GM23338 (cell line): ENCODE data around the gene CHST15. TPM values are rescaled to one million over a fixed set of nuclear protein-coding genes. Genes with fewer than 3 reads are reported as not detected.

Experiments
- ATAC-seq: fragments of 200-7000 bp; cut with Tn5 transposase; 3 replicates; pipeline ENCODE4 v1.9.1; 2020
- DNase-seq: peaks from one replicate; pipeline ENCODE4 v3.0.0-alpha.2; 2015; ENCODE audit warnings: low spot score
- H2AFZ ChIP-seq: fragments of 200-600 bp; sonication (generic); 2 replicates; pipeline ENCODE4 v1.8.0; 2016; ENCODE audit warnings: antibody characterized with exemption, mild to moderate bottlenecking, moderate library complexity
- H3F3A ChIP-seq: fragments of 200-600 bp; sonication (generic); replicated peaks from 2 replicates; pipeline ENCODE4 v1.8.0; 2017; ENCODE audit warnings: antibody characterized with exemption, mixed run types, low read depth
- H3K27ac ChIP-seq: fragments of 200-600 bp; sonication (generic); 2 replicates; pipeline ENCODE4 v1.6.1; 2016; ENCODE audit warnings: low read depth
- H3K27me3 ChIP-seq: fragments of 200-600 bp; sonication (generic); 2 replicates; pipeline ENCODE4 v1.8.0; 2016; ENCODE audit warnings: mild to moderate bottlenecking, mixed run types, moderate library complexity; ENCODE audit not compliant: insufficient read depth
- H3K36me3 ChIP-seq: fragments of 200-600 bp; sonication (generic); 2 replicates; pipeline ENCODE4 v1.8.0; 2016; ENCODE audit warnings: mild to moderate bottlenecking; ENCODE audit not compliant: insufficient read depth
- H3K4me1 ChIP-seq: fragments of 200-600 bp; sonication (generic); 2 replicates; pipeline ENCODE4 v1.8.0; 2016; ENCODE audit warnings: mild to moderate bottlenecking, moderate library complexity; ENCODE audit not compliant: insufficient read depth
- H3K4me2 ChIP-seq: fragments of 200-600 bp; sonication (generic); 2 replicates; pipeline ENCODE4 v1.7.1; 2017; ENCODE audit warnings: mixed run types
- H3K4me3 ChIP-seq: fragments of 200-600 bp; sonication (generic); 2 replicates; pipeline ENCODE4 v1.6.1; 2016; ENCODE audit warnings: mixed run types
- H3K79me2 ChIP-seq: fragments of 200-600 bp; sonication (generic); replicated peaks from 2 replicates; pipeline ENCODE4 v1.8.0; 2017; ENCODE audit warnings: mild to moderate bottlenecking; ENCODE audit not compliant: insufficient read depth
- H3K9me2 ChIP-seq: fragments of 200-600 bp; sonication (generic); 2 replicates; pipeline ENCODE4 v1.8.0; 2017; ENCODE audit not compliant: insufficient read depth
- H4K20me1 ChIP-seq: fragments of 200-600 bp; sonication (generic); replicated peaks from 2 replicates; pipeline ENCODE4 v1.8.0; 2017; ENCODE audit warnings: mild to moderate bottlenecking; ENCODE audit not compliant: insufficient read depth
- H3K27ac Mint-ChIP-seq: 2 replicates; pipeline ENCODE4 v1.8.0; 2020; ENCODE audit warnings: inconsistent platforms, mild to moderate bottlenecking, moderate library complexity, mixed read lengths
- H3K27me3 Mint-ChIP-seq: 3 replicates; pipeline ENCODE4 v1.8.0; 2022; ENCODE audit warnings: low read depth, mild to moderate bottlenecking, moderate library complexity, mixed read lengths, inconsistent platforms; ENCODE audit not compliant: insufficient read depth, poor library complexity
- H3K36me3 Mint-ChIP-seq: 3 replicates; pipeline ENCODE4 v1.8.0; 2021; ENCODE audit warnings: low read depth, mild to moderate bottlenecking, inconsistent platforms, moderate library complexity, mixed read lengths
- H3K4me1 Mint-ChIP-seq: 3 replicates; pipeline ENCODE4 v1.8.0; 2020; ENCODE audit warnings: mild to moderate bottlenecking, inconsistent platforms, mixed read lengths
- H3K4me3 Mint-ChIP-seq: 3 replicates; pipeline ENCODE4 v1.8.0; 2021; ENCODE audit warnings: moderate library complexity, mild to moderate bottlenecking, inconsistent platforms, mixed read lengths
- H3K9me3 Mint-ChIP-seq: 3 replicates; pipeline ENCODE4 v1.8.0; 2020; ENCODE audit warnings: moderate library complexity, mild to moderate bottlenecking, inconsistent platforms, mixed read lengths
- CREB1 ChIP-seq: fragments of 250-450 bp; sonication (Bioruptor Pico); IDR thresholded peaks from 2 replicates; pipeline ENCODE4 v1.5.0; 2020; ENCODE audit warnings: low read depth, mild to moderate bottlenecking, moderate library complexity
- CTCF ChIP-seq, 2 experiments: fragments of 200-600 bp in 1 of 2; sonication (generic) in 1 of 2; conservative IDR thresholded peaks; 2 replicates each; pipeline versions ENCODE4 v1.5.1 to v1.6.1; 2016 to 2017; ENCODE audit warnings: antibody characterized with exemption in 2 of 2, low read depth in 2 of 2, mild to moderate bottlenecking in 2 of 2, moderate library complexity in 1 of 2
- ETS1 ChIP-seq: IDR thresholded peaks from 2 replicates; pipeline ENCODE4 v1.6.1; 2016; ENCODE audit warnings: antibody characterized with exemption
- EZH2 ChIP-seq: fragments of 200-600 bp; sonication (generic); IDR thresholded peaks from one replicate; pipeline ENCODE4 v1.8.0; 2017; ENCODE audit warnings: antibody characterized with exemption, mild to moderate bottlenecking, low read depth; ENCODE audit not compliant: unreplicated experiment
- EZH2phosphoT487 ChIP-seq: fragments of 200-600 bp; sonication (generic); IDR thresholded peaks from one replicate; pipeline ENCODE4 v1.8.1; 2018; ENCODE audit warnings: antibody characterized with exemption; ENCODE audit not compliant: unreplicated experiment
- JUNB ChIP-seq: IDR thresholded peaks from one replicate; pipeline ENCODE4 v1.6.1; 2016; ENCODE audit warnings: antibody characterized with exemption; ENCODE audit not compliant: unreplicated experiment
- NANOG ChIP-seq: IDR thresholded peaks from 2 replicates; pipeline ENCODE4 v1.6.1; 2016; ENCODE audit warnings: antibody characterized with exemption, borderline replicate concordance
- POLR2AphosphoS5 ChIP-seq: IDR thresholded peaks from 2 replicates; pipeline ENCODE4 v1.6.1; 2016; ENCODE audit warnings: antibody characterized with exemption, low read depth
- REST ChIP-seq: IDR thresholded peaks from one replicate; pipeline ENCODE4 v1.6.1; 2018; ENCODE audit warnings: antibody characterized with exemption; ENCODE audit not compliant: unreplicated experiment
- STAT1 ChIP-seq: IDR thresholded peaks from one replicate; pipeline ENCODE4 v1.6.1; 2016; ENCODE audit warnings: antibody characterized with exemption; ENCODE audit not compliant: unreplicated experiment
- ZNF114 ChIP-seq: fragments of 250-450 bp; sonication (Bioruptor Pico); IDR thresholded peaks from 2 replicates; pipeline ENCODE4 v1.5.0; 2020; ENCODE audit warnings: mild to moderate bottlenecking, moderate library complexity
- ZNF331 ChIP-seq: fragments of 250-450 bp; sonication (Bioruptor Pico); IDR thresholded peaks from 2 replicates; pipeline ENCODE4 v1.5.0; 2020; ENCODE audit warnings: low read depth, mild to moderate bottlenecking, moderate library complexity
- polyA plus RNA-seq: library from polyadenylated mRNA; unstranded; fragments of >200 nt; fragmentation: Nextera tagmentation; extraction: Ambion mirVana; gene quantifications from 2 replicates; pipeline ENCODE4 v1.2.1, GENCODE V29; 2016
- total RNA-seq: library from RNA; depleted of rRNA; stranded (reverse); fragments of >200 nt; shearing (Covaris generic); gene quantifications from 2 replicates; pipeline ENCODE4 v1.2.3, GENCODE V29; 2014

CHST15 gene
- total and polyA plus RNA-seq, 2 experiments from 2014 or later, result 2.6 to 11.2 TPM

GRCh38 chr10:124045801-124046355 lies 47.5 kb downstream of the CHST15 start:
- Histone ChIP-seq H3K4me3 (no peak overlapping the region), H3K9me2 (no peaks in the 10 kb centered on the region), H3K4me2 (no peak overlapping the region), H4K20me1 (no peaks in the 10 kb centered on the region), H3K36me3 (no peaks in the 10 kb centered on the region), H3K27ac (no peak overlapping the region), H3K79me2 (peaks cover 4% of the 10 kb centered on the region; the same call in 1 of the 2 replicates), H2AFZ (no peak overlapping the region), H3K4me1 (peaks cover 13% of the 10 kb centered on the region), H3K27me3 (no peaks in the 10 kb centered on the region), H3F3A (no peaks in the 10 kb centered on the region)
- H3K9me3 Mint-ChIP-seq, result peaks cover 2% of the 10 kb centered on the region; the same call in 2 of the 3 replicates
- ATAC-seq (no peak), DNase-seq (no peak)
- peaks cover 17% of the 10 kb centered on the region for H3K27me3 Mint-ChIP-seq
- peaks cover 28% of the 10 kb centered on the region for H3K4me1 Mint-ChIP-seq
- TF ChIP-seq NANOG (no peak), JUNB (no peak), CREB1 (CRISPR knock-in tag) (no peak), ZNF331 (CRISPR knock-in tag) (no peak), ETS1 (no peak), EZH2phosphoT487 (no peak), EZH2 (no peak), CTCF (conservative IDR thresholded peaks at IDR 0.05; ENCODE audit: low read depth in 2 of 2) (no peak), STAT1 (no peak), ZNF114 (CRISPR knock-in tag) (no peak), POLR2AphosphoS5 (no peak), REST (no peak)
- no peak overlapping the region for H3K27ac Mint-ChIP-seq
- H3K36me3 Mint-ChIP-seq, result peaks cover 8% of the 10 kb centered on the region
- no peak overlapping the region for H3K4me3 Mint-ChIP-seq
